Natural killer cell treated with Interleukin-12 subunit alpha and Interleukin-12 subunit beta and Interleukin-15 and Interleukin-18, amount 100 ng/mL, for 72 hours (primary cell): ENCODE results near the gene NMS. TPM values are rescaled to one million over a fixed set of nuclear protein-coding genes. Genes with fewer than 3 reads are reported as not detected.

Source experiments
- ATAC-seq, 2 donors: fragments of 150-1000 bp; cut with Tn5 transposase in 1 of 2; sonication (Bioruptor Pico), chemical (Tn5 transposase) in 1 of 2; 2 replicates each; pipeline ENCODE4 v1.10.0; 2021
- DNase-seq: peaks from one replicate; pipeline ENCODE4 v3.0.0; 2022; ENCODE audit warnings: low spot score
- H3K27ac Mint-ChIP-seq, 2 donors: 1 replicate in 1 of 2; 2 replicates in 1 of 2; pipeline ENCODE4 v1.8.0; 2022; ENCODE audit warnings: mixed read lengths in 2 of 2, mild to moderate bottlenecking in 1 of 2, moderate library complexity in 1 of 2
- H3K27me3 Mint-ChIP-seq, 2 donors: 1 replicate in 1 of 2; 2 replicates in 1 of 2; pipeline ENCODE4 v1.8.0; 2022; ENCODE audit warnings: mixed read lengths in 2 of 2
- H3K36me3 Mint-ChIP-seq: one replicate; pipeline ENCODE4 v1.8.0; 2022; ENCODE audit warnings: mixed read lengths
- H3K4me1 Mint-ChIP-seq, 2 donors: 1 replicate in 1 of 2; 2 replicates in 1 of 2; pipeline ENCODE4 v1.8.0; 2022; ENCODE audit warnings: low read depth in 2 of 2, mixed read lengths in 2 of 2, mild to moderate bottlenecking in 1 of 2
- H3K4me3 Mint-ChIP-seq: one replicate; pipeline ENCODE4 v1.8.0; 2022; ENCODE audit warnings: mixed read lengths
- H3K9me3 Mint-ChIP-seq: 2 replicates; pipeline ENCODE4 v1.8.0; 2022; ENCODE audit warnings: mixed read lengths
- total RNA-seq, 2 donors: library from RNA; stranded (reverse); gene quantifications; one replicate each; pipeline ENCODE4 v1.2.3, GENCODE V29; 2022

NMS gene
- total RNA-seq, 2 donors from 2014 or later: not detected

GRCh38 chr2:100517556-100517955 lies 47.3 kb downstream of the NMS start:
- Mint-ChIP-seq H3K4me1 (no peaks in the 10 kb centered on the region), H3K27me3 (peaks cover 0 to 7% of the 10 kb centered on the region in 2 donors), H3K4me3 (no peak overlapping the region), H3K27ac (no peak overlapping the region), H3K9me3 (no peaks in the 10 kb centered on the region), H3K36me3 (no peaks in the 10 kb centered on the region)
- ATAC-seq (no peak), DNase-seq (no peak)

- H3K27me3 Mint-ChIP-seq: peaks cover 0 to 5% of the 10 kb centered on the region in 2 donors
- DNase-seq: no peak
- no peaks in the 10 kb centered on the region for H3K36me3 Mint-ChIP-seq
- H3K9me3 Mint-ChIP-seq: no peaks in the 10 kb centered on the region
- no peaks in the 10 kb centered on the region for H3K4me1 Mint-ChIP-seq
- ATAC-seq: no peak
- no peak overlapping the region for H3K4me3 Mint-ChIP-seq
- H3K27ac Mint-ChIP-seq: no peak overlapping the region
These were observed 48.5 kb downstream of the NMS start for GRCh38 chr2:100518801-100519200.

- H3K4me3 Mint-ChIP-seq: no peak overlapping the region
- ATAC-seq (no peak), DNase-seq (no peak)
- no peak overlapping the region for H3K27ac Mint-ChIP-seq
- peaks cover 0 to 5% of the 10 kb centered on the region in 2 donors for H3K27me3 Mint-ChIP-seq
- no peaks in the 10 kb centered on the region for H3K36me3 Mint-ChIP-seq
- no peaks in the 10 kb centered on the region for H3K9me3 Mint-ChIP-seq
- no peaks in the 10 kb centered on the region for H3K4me1 Mint-ChIP-seq
These were observed 49.9 kb downstream of the NMS start for GRCh38 chr2:100520224-100520623.

GRCh38 chr2:100522430-100522829 lies 52.1 kb downstream of the NMS start:
- no peaks in the 10 kb centered on the region for H3K4me1 Mint-ChIP-seq
- H3K9me3 Mint-ChIP-seq: no peaks in the 10 kb centered on the region
- H3K36me3 Mint-ChIP-seq: no peaks in the 10 kb centered on the region
- peaks cover 7 to 11% of the 10 kb centered on the region in 2 donors for H3K27me3 Mint-ChIP-seq
- H3K27ac Mint-ChIP-seq: no peak overlapping the region
- ATAC-seq (no peak), DNase-seq (no peak)
- H3K4me3 Mint-ChIP-seq: no peak overlapping the region

GRCh38 chr2:100524331-100524730 lies 54.0 kb downstream of the NMS start:
- Mint-ChIP-seq H3K27ac (no peak overlapping the region), H3K27me3 (peaks cover 4 to 11% of the 10 kb centered on the region in 2 donors), H3K36me3 (no peaks in the 10 kb centered on the region), H3K9me3 (no peaks in the 10 kb centered on the region), H3K4me1 (no peaks in the 10 kb centered on the region), H3K4me3 (no peak overlapping the region)
- no peak for DNase-seq
- ATAC-seq: no peak

GRCh38 chr2:100526868-100527267 lies 56.6 kb downstream of the NMS start:
- Mint-ChIP-seq H3K27me3 (peaks cover 4 to 11% of the 10 kb centered on the region in 2 donors), H3K27ac (no peak overlapping the region), H3K36me3 (no peaks in the 10 kb centered on the region), H3K4me1 (peaks cover 2 to 5% of the 10 kb centered on the region in 2 donors), H3K4me3 (no peak overlapping the region), H3K9me3 (no peaks in the 10 kb centered on the region)
- DNase-seq (no peak), ATAC-seq (peak in 1 of 2 donors; percentile 24)

GRCh38 chr2:100527440-100528015 lies 57.2 kb downstream of the NMS start:
- no peak for ATAC-seq
- no peak overlapping the region for H3K4me3 Mint-ChIP-seq
- H3K4me1 Mint-ChIP-seq: peaks cover 2 to 5% of the 10 kb centered on the region in 2 donors
- H3K27me3 Mint-ChIP-seq: peaks cover 4 to 11% of the 10 kb centered on the region in 2 donors
- H3K36me3 Mint-ChIP-seq: no peaks in the 10 kb centered on the region
- no peaks in the 10 kb centered on the region for H3K9me3 Mint-ChIP-seq
- no peak for DNase-seq
- no peak overlapping the region for H3K27ac Mint-ChIP-seq

- Mint-ChIP-seq H3K4me3 (no peak overlapping the region), H3K4me1 (peaks cover 2 to 5% of the 10 kb centered on the region in 2 donors), H3K27ac (no peak overlapping the region), H3K36me3 (no peaks in the 10 kb centered on the region), H3K27me3 (peaks cover 10 to 21% of the 10 kb centered on the region in 2 donors), H3K9me3 (no peaks in the 10 kb centered on the region)
- ATAC-seq (no peak), DNase-seq (no peak)
These were observed 58.9 kb downstream of the NMS start for GRCh38 chr2:100529176-100529575.

GRCh38 chr2:100529900-100530299 lies 59.6 kb downstream of the NMS start:
- no peak for ATAC-seq
- DNase-seq: no peak
- no peak overlapping the region for H3K27ac Mint-ChIP-seq
- H3K4me3 Mint-ChIP-seq: no peak overlapping the region
- no peaks in the 10 kb centered on the region for H3K36me3 Mint-ChIP-seq
- H3K9me3 Mint-ChIP-seq: no peaks in the 10 kb centered on the region
- H3K27me3 Mint-ChIP-seq: peaks cover 10 to 21% of the 10 kb centered on the region in 2 donors
- peaks cover 2 to 5% of the 10 kb centered on the region in 2 donors for H3K4me1 Mint-ChIP-seq

Other genes with a start within 250 kb of the NMS start
- not detected for gene LONRF2, start 148.0 kb upstream of the NMS start, total RNA-seq
- gene CHST10, start 52.8 kb upstream of the NMS start, total RNA-seq: 10 to 100 TPM in 1 of 2 donors, 1 to 10 TPM in 1; 9.9 to 10.4 TPM
- 10 to 100 TPM; 22.6 to 37.6 TPM for gene PDCL3, start 92.5 kb downstream of the NMS start, total RNA-seq